H1 (cell line): ENCODE results near the gene DNAJB6. TPM values are rescaled to one million over a fixed set of nuclear protein-coding genes. Genes with fewer than 3 reads are reported as not detected.
A peak's percentile ranks its signal among the peaks of the same experiment; 100 is the strongest.

Experiments
- CTCF ChIA-PET: fragments of 300-600 bp; sonication (Branson Sonifier 250); formaldehyde crosslinking; loops from one replicate; lab custom pipeline; 2021; ENCODE audit not compliant: partially characterized antibody; lab: Charles Lee
- POLR2A ChIA-PET: fragments of 300-600 bp; sonication (Branson Sonifier 250); formaldehyde crosslinking; loops from one replicate; lab custom pipeline; 2021; ENCODE audit warnings: inconsistent platforms; ENCODE audit not compliant: partially characterized antibody; lab: Charles Lee
- DNase-seq, 2 experiments: peaks; one replicate each; pipeline versions ENCODE4 v3.0.0 to v3.0.0-alpha.2; 2010 to 2022; ENCODE audit warnings: low spot score in 2 of 2, low read depth in 1 of 2, mixed read lengths in 1 of 2
- FAIRE-seq: peaks from 2 replicates; lab custom pipeline; 2011; peaks lifted over from hg19 to GRCh38; lab: Jason Lieb, UNC
- H2AFZ ChIP-seq: 2 replicates; pipeline ENCODE4 v1.8.1; 2012; ENCODE audit warnings: low read length, inconsistent platforms
- H2AK5ac ChIP-seq: 2 replicates; pipeline ENCODE4 v1.6.1; 2013; ENCODE audit warnings: low read depth, low read length
- H2BK120ac ChIP-seq: replicated peaks from 2 replicates; pipeline ENCODE3; 2013; ENCODE audit warnings: low read depth, low read length, inconsistent platforms
- H2BK12ac ChIP-seq: 2 replicates; pipeline ENCODE4 v1.6.1; 2013; ENCODE audit warnings: low read depth, low read length
- H2BK15ac ChIP-seq: 2 replicates; pipeline ENCODE4 v1.6.1; 2013; ENCODE audit warnings: low read length
- H2BK20ac ChIP-seq: 2 replicates; pipeline ENCODE4 v1.6.1; 2013; ENCODE audit warnings: low read length
- H2BK5ac ChIP-seq: 2 replicates; pipeline ENCODE4 v1.6.1; 2013; ENCODE audit warnings: low read depth, low read length
- H3K14ac ChIP-seq: 2 replicates; pipeline ENCODE4 v1.6.1; 2013; ENCODE audit warnings: inconsistent platforms; ENCODE audit not compliant: insufficient read length
- H3K18ac ChIP-seq: 2 replicates; pipeline ENCODE4 v1.6.1; 2013; ENCODE audit warnings: low read length; ENCODE audit errors: extremely low read depth
- H3K23ac ChIP-seq: 2 replicates; pipeline ENCODE4 v1.6.1; 2013; ENCODE audit warnings: inconsistent platforms; ENCODE audit not compliant: insufficient read length
- H3K23me2 ChIP-seq: 2 replicates; pipeline ENCODE4 v1.6.1; 2013; ENCODE audit warnings: low read depth, low read length
- H3K27ac ChIP-seq: 2 replicates; pipeline ENCODE4 v1.6.1; 2011; ENCODE audit warnings: low read depth, low read length, inconsistent platforms
- H3K27me3 ChIP-seq, 4 experiments: replicated peaks in 1 of 4; 1 replicate in 1 of 4; 2 replicates in 3 of 4; pipeline versions ENCODE4 v1.6.1 to v1.8.1; 2011 to 2013; ENCODE audit warnings: low read length in 3 of 4, mild to moderate bottlenecking in 3 of 4, inconsistent platforms in 2 of 4, mixed read lengths in 2 of 4, moderate library complexity in 1 of 4; ENCODE audit not compliant: control insufficient read depth in 3 of 4, insufficient read depth in 3 of 4; ENCODE audit errors: extremely low read depth in 1 of 4
- H3K36me3 ChIP-seq, 4 experiments: 2 replicates each; pipeline versions ENCODE4 v1.6.1 to v1.8.1; 2011 to 2013; ENCODE audit warnings: mild to moderate bottlenecking in 4 of 4, low read length in 3 of 4, moderate library complexity in 2 of 4, control low read depth in 1 of 4, inconsistent platforms in 1 of 4; ENCODE audit not compliant: insufficient read depth in 4 of 4, control insufficient read depth in 2 of 4
- H3K4ac ChIP-seq: replicated peaks from 2 replicates; pipeline ENCODE3; 2013; ENCODE audit warnings: low read length, low read depth, mixed read lengths, inconsistent platforms; ENCODE audit not compliant: insufficient read length
- H3K4me1 ChIP-seq, 4 experiments: replicated peaks in 1 of 4; 1 replicate in 1 of 4; 2 replicates in 3 of 4; pipeline versions ENCODE4 v1.6.1 to v1.8.1; 2011 to 2013; ENCODE audit warnings: low read length in 3 of 4, inconsistent platforms in 2 of 4, mixed read lengths in 1 of 4; ENCODE audit not compliant: insufficient read depth in 4 of 4, control insufficient read depth in 3 of 4
- H3K4me2 ChIP-seq, 2 experiments: 2 replicates each; pipeline versions ENCODE4 v1.6.1 to v1.8.1; 2011 to 2013; ENCODE audit warnings: low read depth in 2 of 2, low read length in 2 of 2, control low read depth in 1 of 2, inconsistent platforms in 1 of 2, mild to moderate bottlenecking in 1 of 2; ENCODE audit not compliant: insufficient read depth in 1 of 2
- H3K4me3 ChIP-seq, 4 experiments: fragments of 200-600, 300-600 bp in 1 of 4; sonication (generic), shearing (Covaris generic), sonication (Bioruptor Twin) in 1 of 4; 2 replicates each; pipeline versions ENCODE4 v1.5.1 to v1.8.1; 2011 to 2016; ENCODE audit warnings: low read length in 4 of 4, low read depth in 3 of 4, control low read depth in 2 of 4, inconsistent platforms in 2 of 4, mild to moderate bottlenecking in 2 of 4, mixed read lengths in 1 of 4, moderate library complexity in 1 of 4; ENCODE audit not compliant: insufficient read depth in 2 of 4; ENCODE audit errors: extremely low read depth in 1 of 4
- H3K56ac ChIP-seq: replicated peaks from 2 replicates; pipeline ENCODE3; 2013; ENCODE audit warnings: low read depth, mild to moderate bottlenecking, mixed read lengths, low read length, inconsistent platforms; ENCODE audit not compliant: insufficient read length
- H3K79me1 ChIP-seq: 2 replicates; pipeline ENCODE4 v1.6.1; 2013; ENCODE audit warnings: low read depth, low read length, control low read depth
- H3K79me2 ChIP-seq, 2 experiments: 2 replicates each; pipeline versions ENCODE4 v1.6.1 to v1.8.1; 2012 to 2013; ENCODE audit warnings: low read length in 2 of 2, mild to moderate bottlenecking in 2 of 2, inconsistent platforms in 1 of 2; ENCODE audit not compliant: insufficient read depth in 2 of 2, control insufficient read depth in 1 of 2
- H3K9ac ChIP-seq, 4 experiments: replicated peaks in 1 of 4; 1 replicate in 1 of 4; 2 replicates in 3 of 4; pipeline versions ENCODE4 v1.6.1 to v1.8.1; 2011 to 2013; ENCODE audit warnings: low read depth in 3 of 4, low read length in 3 of 4, control low read depth in 2 of 4, mild to moderate bottlenecking in 2 of 4, moderate library complexity in 2 of 4, inconsistent platforms in 1 of 4; ENCODE audit errors: extremely low read depth in 1 of 4
- H3K9me3 ChIP-seq, 2 experiments: 2 replicates each; pipeline versions ENCODE4 v1.6.1 to v1.8.1; 2012 to 2013; ENCODE audit warnings: mild to moderate bottlenecking in 2 of 2, moderate library complexity in 2 of 2, control low read depth in 1 of 2, inconsistent platforms in 1 of 2, low read depth in 1 of 2, low read length in 1 of 2, mixed read lengths in 1 of 2; ENCODE audit not compliant: insufficient read depth in 2 of 2
- H4K20me1 ChIP-seq, 2 experiments: replicated peaks in 1 of 2; 2 replicates each; pipeline versions ENCODE3 to v1.8.1; 2011 to 2013; ENCODE audit warnings: inconsistent platforms in 2 of 2, low read length in 2 of 2, mild to moderate bottlenecking in 1 of 2; ENCODE audit not compliant: insufficient read depth in 2 of 2, control insufficient read depth in 1 of 2
- H4K5ac ChIP-seq: 2 replicates; pipeline ENCODE4 v1.6.1; 2013; ENCODE audit warnings: low read length, low read depth, mixed read lengths, inconsistent platforms; ENCODE audit not compliant: insufficient read length
- H4K8ac ChIP-seq: 2 replicates; pipeline ENCODE4 v1.8.0; 2013; ENCODE audit warnings: mild to moderate bottlenecking, moderate library complexity, low read length, inconsistent platforms; ENCODE audit not compliant: insufficient read depth; ENCODE audit errors: extremely low read depth
- H4K91ac ChIP-seq: replicated peaks from 2 replicates; pipeline ENCODE3; 2013; ENCODE audit warnings: low read length, mixed read lengths, inconsistent platforms; ENCODE audit not compliant: insufficient read length
- ASH2L ChIP-seq: fragments of 200-600, 300-600 bp; sonication (generic); IDR thresholded peaks from one replicate; pipeline ENCODE4 v1.7.1; 2017; ENCODE audit warnings: low read length
- CEBPB ChIP-seq: IDR thresholded peaks from 2 replicates; pipeline ENCODE4 v1.6.1; 2012; ENCODE audit warnings: low read depth, low read length
- EZH2 ChIP-seq: fragments of 200-600 bp; sonication (generic); IDR thresholded peaks from 2 replicates; pipeline ENCODE4 v1.7.1; 2012; ENCODE audit warnings: low read depth, mild to moderate bottlenecking, moderate library complexity, low read length, inconsistent platforms; ENCODE audit not compliant: severe bottlenecking
- GABPA ChIP-seq: IDR thresholded peaks from 2 replicates; pipeline ENCODE4 v1.6.1; 2011; ENCODE audit warnings: mild to moderate bottlenecking, low read length, moderate library complexity, borderline replicate concordance; ENCODE audit not compliant: insufficient read depth
- JUN ChIP-seq: IDR thresholded peaks from 2 replicates; pipeline ENCODE4 v1.6.1; 2011; ENCODE audit warnings: low read depth, mild to moderate bottlenecking, improper control_type of control experiment, low read length
- MAFK ChIP-seq: IDR thresholded peaks from 2 replicates; pipeline ENCODE4 v1.6.1; 2012; ENCODE audit warnings: low read depth, mild to moderate bottlenecking, improper control_type of control experiment, low read length
- NRF1 ChIP-seq: IDR thresholded peaks from 2 replicates; pipeline ENCODE4 v1.6.1; 2011; ENCODE audit warnings: mild to moderate bottlenecking, low read depth, low read length, improper control_type of control experiment
- RAD21 ChIP-seq, 2 experiments: IDR thresholded peaks in 1 of 2; conservative IDR thresholded peaks in 1 of 2; 2 replicates each; pipeline ENCODE4 v1.6.1; 2011; ENCODE audit warnings: low read depth in 2 of 2, low read length in 2 of 2, improper control_type of control experiment in 1 of 2, inconsistent platforms in 1 of 2, mild to moderate bottlenecking in 1 of 2, moderate library complexity in 1 of 2
- WGBS, 2 experiments: shearing (Covaris generic) in 1 of 2; methylation state at CpG; one replicate each; pipeline versions ENCODE4 v1.1.6 to v1.1.7; 2013 to 2015; ENCODE audit warnings: low lambda C conversion rate in 2 of 2, mixed read lengths in 2 of 2, inconsistent platforms in 1 of 2, low coverage in 1 of 2, missing lambda C conversion rate in 1 of 2; ENCODE audit not compliant: insufficient replicate concordance in 2 of 2, insufficient coverage in 1 of 2, insufficient read length in 1 of 2; ENCODE audit errors: extremely low coverage in 1 of 2, missing lambda C conversion rate in 1 of 2; 5-methylcytosine and 5-hydroxymethylcytosine counted together
- polyA plus RNA-seq, 7 experiments: library from polyadenylated mRNA; depleted of rRNA in 3 of 7; stranded (reverse) in 5 of 7; unstranded in 2 of 7; fragments of >200 nt in 5 of 7; fragments of 200-250 nt in 2 of 7; gene quantifications; 1 replicate in 5 of 7; 2 replicates in 1 of 7; 4 replicates in 1 of 7; pipeline versions ENCODE4 v1.2.1 to v1.2.3, GENCODE V29; 2011 to 2013; ENCODE audit warnings: missing spikeins in 2 of 7, mixed read lengths in 2 of 7
- total RNA-seq: library from RNA; stranded (reverse); fragmentation: NEBNext Ultra II Directional; extraction: Animal tissue kit (Norgen Biotek cat#: 25700); gene quantifications from 2 replicates; pipeline ENCODE4 v1.2.1, GENCODE V29; 2021
- TF ChIP-seq, protein P1 (sequence below): IDR thresholded peaks from 2 replicates; pipeline ENCODE4 v1.6.1; 2011; ENCODE audit warnings: low read depth, mild to moderate bottlenecking, low read length; ENCODE audit not compliant: insufficient read depth

DNAJB6 gene
- total and polyA plus RNA-seq, 2 of the 8 experiments (the other 6 are each of a cell fraction or from before 2014, with no cell fraction given), result 166 to 295 TPM

DNA sequence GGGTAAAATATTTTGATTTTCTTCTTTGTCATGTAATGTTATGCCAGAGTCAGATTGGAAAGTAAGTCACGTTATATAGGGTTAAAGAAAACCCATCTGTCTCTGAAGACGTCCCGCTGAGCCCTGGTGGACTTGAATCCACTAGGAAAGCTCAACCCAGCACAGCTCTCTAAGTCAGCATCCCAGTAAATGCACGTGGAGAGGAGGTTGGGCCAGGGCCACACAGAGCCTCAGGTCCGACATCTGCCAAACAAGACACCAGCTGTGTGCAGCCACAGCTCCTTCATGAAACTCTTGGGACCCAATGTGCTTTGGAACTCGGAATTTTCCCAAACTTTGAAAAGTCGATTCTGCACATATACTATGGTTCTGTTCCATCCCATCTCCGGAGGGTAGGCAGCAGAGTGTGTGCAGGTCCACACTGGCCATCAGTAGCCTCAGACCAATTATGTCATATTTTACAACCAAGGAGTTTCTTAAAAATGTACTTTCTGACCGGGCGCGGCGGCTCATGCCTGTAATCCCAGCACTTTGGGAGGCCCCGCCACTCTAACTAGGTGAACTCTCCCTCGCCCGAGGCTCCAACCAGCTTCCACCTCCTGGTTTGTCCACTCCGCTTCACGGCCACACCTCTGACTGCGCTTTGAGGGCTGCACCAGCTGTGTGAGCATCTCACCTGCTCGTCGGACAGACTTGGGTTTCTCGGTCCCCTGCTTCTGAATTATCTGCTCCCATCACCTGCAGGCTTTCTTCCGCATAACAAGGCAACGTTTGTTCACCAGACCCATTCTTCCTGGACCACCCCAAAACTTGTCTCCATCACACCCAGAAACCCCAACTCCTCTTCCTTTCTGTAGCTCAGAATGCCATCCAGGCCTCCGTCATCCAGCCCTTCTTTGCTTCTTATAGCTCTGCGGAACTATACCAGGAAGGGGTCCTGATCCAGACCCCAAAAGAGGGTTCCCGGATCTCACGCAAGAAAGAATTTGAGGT is 29.7 kb upstream of the DNAJB6 start:
- ChIA-PET CTCF (interaction anchor here (0.6 to 1.8 kb wide), 3 partner anchors 32 to 101 kb away, joined by 3 to 10 read pairs (median 4); no protein-coding TSS in a partner anchor), POLR2A (interaction anchor here (0.7 to 6.2 kb wide), 8 partner anchors 9 to 76 kb away, joined by 3 to 88 read pairs (median 4); partner anchors contain the start of gene DNAJB6)
- peak overlapping the region; percentile 97; the same call in 1 of the 2 replicates for H2BK20ac ChIP-seq
- no peaks in the 10 kb centered on the region; a peak in 1 of 8 replicates for H3K36me3 ChIP-seq
- peaks cover 12 to 29% (median 23%) of the 10 kb centered on the region in 4 experiments for H3K4me1 ChIP-seq
- H3K27me3 ChIP-seq, result no peaks in the 10 kb centered on the region
- H3K4me3 ChIP-seq, result peak overlapping the region in 1 of 4 experiments; percentile 6; a peak in 1 of 8 replicates
- H3K56ac ChIP-seq, result peak overlapping the region; percentile 70
- FAIRE-seq, result no peak
- H3K79me1 ChIP-seq, result no peaks in the 10 kb centered on the region
- H2BK5ac ChIP-seq, result peak overlapping the region; percentile 91; the same call in 1 of the 2 replicates
- H3K9me3 ChIP-seq, result no peaks in the 10 kb centered on the region
- H3K18ac ChIP-seq, result peak overlapping the region; percentile 95
- H3K23ac ChIP-seq, result no peak overlapping the region
- H3K4ac ChIP-seq, result peak overlapping the region; percentile 92
- no peaks in the 10 kb centered on the region for H3K79me2 ChIP-seq
- peak overlapping the region; percentile 63; the same call in 1 of the 2 replicates for H2BK15ac ChIP-seq
- H3K14ac ChIP-seq, result no peak overlapping the region
- H2AFZ ChIP-seq, result no peak overlapping the region
- no peak overlapping the region; the same call in 1 of the 2 replicates for H4K8ac ChIP-seq
- peak overlapping the region; percentile 54 for H2AK5ac ChIP-seq
- no peaks in the 10 kb centered on the region for H4K20me1 ChIP-seq
- H2BK120ac ChIP-seq, result peak overlapping the region; percentile 95
- no peak for DNase-seq
- H3K4me2 ChIP-seq, result 0 out of 4 replicates have a peak overlapping the region, but pooled peaks of 1 of the 2 experiments have one; percentile 11
- peak overlapping the region; percentile 45 for H4K5ac ChIP-seq
- no peak overlapping the region; the same call in 1 of the 2 replicates for H3K27ac ChIP-seq
- no peaks in the 10 kb centered on the region; the same call in 1 of the 2 replicates for H3K23me2 ChIP-seq
- peak overlapping the region; percentile 95 for H2BK12ac ChIP-seq
- peak overlapping the region; percentile 99 for H4K91ac ChIP-seq
- WGBS, 2 experiments, result 87% methylated on average over 27 of the region's 27 CpGs; no CpG with 5 or more reads in 1 of the 2 experiments
- no peak overlapping the region for H3K9ac ChIP-seq
- TF ChIP-seq RAD21 (IDR thresholded peaks at IDR 0.05 in 1 of 2, conservative IDR thresholded peaks at IDR 0.05 in 1 of 2; ENCODE audit: low read depth in 2 of 2, low read length in 2 of 2) (no peak), CEBPB (no peak), MAFK (no peak), GABPA (no peak), JUN (no peak), NRF1 (no peak), ASH2L (no peak), EZH2 (no peak)
- TF ChIP-seq, protein P1, sequence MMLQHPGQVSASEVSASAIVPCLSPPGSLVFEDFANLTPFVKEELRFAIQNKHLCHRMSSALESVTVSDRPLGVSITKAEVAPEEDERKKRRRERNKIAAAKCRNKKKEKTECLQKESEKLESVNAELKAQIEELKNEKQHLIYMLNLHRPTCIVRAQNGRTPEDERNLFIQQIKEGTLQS, result no peak
